Gastrocnemius medialis (tissue), 4 donors: ENCODE measurements around the gene RAB3IL1.

ENCODE experiments used
- POLR2A ChIP-seq, 2 donors: fragments of 450-650 bp; IDR thresholded peaks; one replicate each; pipeline ENCODE4 v1.6.1; 2017; ENCODE audit warnings: antibody characterized with exemption in 2 of 2, mild to moderate bottlenecking in 2 of 2, moderate library complexity in 2 of 2
- TF ChIP-seq, protein P1 (sequence below), 5 experiments: fragments of 450-650 bp in 3 of 5; fragments of 200-600 bp in 2 of 5; sonication (generic) in 2 of 5; IDR thresholded peaks in 4 of 5; conservative IDR thresholded peaks in 1 of 5; 1 replicate in 4 of 5; 2 replicates in 1 of 5; pipeline ENCODE4 v1.5.1; 2016 to 2019; ENCODE audit warnings: antibody characterized with exemption in 5 of 5, mild to moderate bottlenecking in 3 of 5, moderate library complexity in 3 of 5

DNA sequence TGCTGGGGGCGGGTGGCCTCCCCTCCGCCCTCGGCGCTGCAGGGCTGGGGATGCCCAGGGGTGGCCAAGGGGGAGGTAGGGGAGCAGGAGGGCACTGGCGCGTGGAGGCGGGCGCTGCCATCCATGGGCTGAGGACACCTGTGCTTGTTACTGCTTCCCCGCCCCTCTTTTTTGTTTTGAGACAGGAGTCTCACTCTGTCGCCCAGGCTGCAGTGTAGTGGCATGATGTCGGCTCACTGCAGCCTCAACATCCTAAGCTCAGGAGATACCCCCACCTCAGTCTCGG, 25.3 kb downstream of the RAB3IL1 start:
- TF ChIP-seq, protein P1, sequence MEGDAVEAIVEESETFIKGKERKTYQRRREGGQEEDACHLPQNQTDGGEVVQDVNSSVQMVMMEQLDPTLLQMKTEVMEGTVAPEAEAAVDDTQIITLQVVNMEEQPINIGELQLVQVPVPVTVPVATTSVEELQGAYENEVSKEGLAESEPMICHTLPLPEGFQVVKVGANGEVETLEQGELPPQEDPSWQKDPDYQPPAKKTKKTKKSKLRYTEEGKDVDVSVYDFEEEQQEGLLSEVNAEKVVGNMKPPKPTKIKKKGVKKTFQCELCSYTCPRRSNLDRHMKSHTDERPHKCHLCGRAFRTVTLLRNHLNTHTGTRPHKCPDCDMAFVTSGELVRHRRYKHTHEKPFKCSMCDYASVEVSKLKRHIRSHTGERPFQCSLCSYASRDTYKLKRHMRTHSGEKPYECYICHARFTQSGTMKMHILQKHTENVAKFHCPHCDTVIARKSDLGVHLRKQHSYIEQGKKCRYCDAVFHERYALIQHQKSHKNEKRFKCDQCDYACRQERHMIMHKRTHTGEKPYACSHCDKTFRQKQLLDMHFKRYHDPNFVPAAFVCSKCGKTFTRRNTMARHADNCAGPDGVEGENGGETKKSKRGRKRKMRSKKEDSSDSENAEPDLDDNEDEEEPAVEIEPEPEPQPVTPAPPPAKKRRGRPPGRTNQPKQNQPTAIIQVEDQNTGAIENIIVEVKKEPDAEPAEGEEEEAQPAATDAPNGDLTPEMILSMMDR (IDR thresholded peaks at IDR 0.05 in 4 of 5, conservative IDR thresholded peaks at IDR 0.05 in 1 of 5): no peak
- TF ChIP-seq POLR2A (IDR thresholded peaks at IDR 0.05): no peak
